Caco-2 (cell line): Measurements from ENCODE around the gene IL4I1. TPM values are rescaled to one million over a fixed set of nuclear protein-coding genes. Genes with fewer than 3 reads are reported as not detected.

Source experiments
- BruUV-seq: library from RNA; stranded (reverse); fragments of 400-500 nt; replicated peaks from 2 replicates; lab custom pipeline; 2021; lab: Mats Ljungman, UMichigan
- CTCF ChIA-PET: fragments of 300-600 bp; sonication (Branson Sonifier 250); formaldehyde crosslinking; loops from one replicate; lab custom pipeline; 2022; ENCODE audit warnings: antibody characterized with exemption; lab: Charles Lee
- POLR2A ChIA-PET: fragments of 300-600 bp; sonication (Branson Sonifier 250); formaldehyde crosslinking; loops from one replicate; lab custom pipeline; 2022; ENCODE audit warnings: antibody characterized with exemption; lab: Charles Lee
- DNase-seq, 2 experiments: peaks; one replicate each; pipeline versions ENCODE4 v3.0.0 to v3.0.0-alpha.2; 2020 to 2022
- H3K27me3 ChIP-seq: replicated peaks from 2 replicates; pipeline ENCODE4 v1.6.0; 2011; ENCODE audit warnings: low read length; ENCODE audit not compliant: control insufficient read depth, insufficient read depth
- H3K36me3 ChIP-seq: 2 replicates; pipeline ENCODE4 v1.5.1; 2011; ENCODE audit warnings: low read length; ENCODE audit not compliant: control insufficient read depth, insufficient read depth
- H3K4me1 ChIP-seq: fragments of 250-450 bp; sonication (Bioruptor Pico); 2 replicates; pipeline ENCODE4 v1.5.1; 2020; ENCODE audit warnings: mild to moderate bottlenecking
- H3K4me3 ChIP-seq: 2 replicates; pipeline ENCODE4 v1.5.1; 2011; ENCODE audit warnings: low read depth, mild to moderate bottlenecking, control low read depth, low read length
- H3K9me3 ChIP-seq: fragments of 250-450 bp; sonication (Bioruptor Pico); 2 replicates; pipeline ENCODE4 v1.5.1; 2020; ENCODE audit warnings: mild to moderate bottlenecking, moderate library complexity
- H3K27ac Mint-ChIP-seq: one replicate; pipeline ENCODE4 v1.8.0; 2022; ENCODE audit warnings: mixed read lengths; ENCODE audit not compliant: unreplicated experiment
- H3K27me3 Mint-ChIP-seq: one replicate; pipeline ENCODE4 v1.8.0; 2022; ENCODE audit warnings: mixed read lengths; ENCODE audit not compliant: insufficient read depth, unreplicated experiment
- H3K36me3 Mint-ChIP-seq: one replicate; pipeline ENCODE4 v1.8.0; 2022; ENCODE audit warnings: mild to moderate bottlenecking, mixed read lengths; ENCODE audit not compliant: insufficient read depth, unreplicated experiment
- H3K4me1 Mint-ChIP-seq: one replicate; pipeline ENCODE4 v1.8.0; 2022; ENCODE audit warnings: low read depth, mixed read lengths; ENCODE audit not compliant: unreplicated experiment
- H3K4me3 Mint-ChIP-seq: one replicate; pipeline ENCODE4 v1.8.0; 2022; ENCODE audit warnings: mild to moderate bottlenecking, moderate library complexity, mixed read lengths; ENCODE audit not compliant: unreplicated experiment
- H3K9me3 Mint-ChIP-seq: one replicate; pipeline ENCODE4 v1.8.0; 2022; ENCODE audit warnings: mixed read lengths; ENCODE audit not compliant: unreplicated experiment
- CTCF ChIP-seq, 2 experiments: fragments of 200-600 bp in 1 of 2; IDR thresholded peaks; 1 replicate in 1 of 2; 2 replicates in 1 of 2; pipeline versions ENCODE4 v1.5.1 to v1.8.0; 2011 to 2022; ENCODE audit warnings: antibody characterized with exemption in 1 of 2, control low read depth in 1 of 2, inconsistent platforms in 1 of 2, low read depth in 1 of 2, low read length in 1 of 2, mild to moderate bottlenecking in 1 of 2, moderate library complexity in 1 of 2; ENCODE audit not compliant: insufficient read depth in 1 of 2, severe bottlenecking in 1 of 2, unreplicated experiment in 1 of 2
- intact Hi-C: fragments of 100-400 bp; cut with micrococcal nuclease; formaldehyde crosslinking; loops from one replicate; pipeline ENCODE4 v1.10.0; 2022; ENCODE audit not compliant: unreplicated experiment
- total RNA-seq: library from RNA; stranded (reverse); gene quantifications from 2 replicates; pipeline ENCODE4 v1.2.3, GENCODE V29; 2022

Gene IL4I1
- total RNA-seq, 1 experiment from 2014 or later, result 0.61 TPM

- H3K27me3 ChIP-seq, result no peaks in the 10 kb centered on the region
- ChIA-PET POLR2A (interaction anchor here (1.6 kb wide), 1 partner anchor 20 kb away, joined by 7 read pairs; no protein-coding TSS in a partner anchor), CTCF (no interaction called here)
- H3K9me3 Mint-ChIP-seq, result no peaks in the 10 kb centered on the region
- H3K4me1 Mint-ChIP-seq, result no peaks in the 10 kb centered on the region
- intact Hi-C loops, result no loop called here
- H3K9me3 ChIP-seq, result no peaks in the 10 kb centered on the region
- peaks cover 53% of the 10 kb centered on the region for H3K36me3 Mint-ChIP-seq
- H3K36me3 ChIP-seq, result no peaks in the 10 kb centered on the region
- peak overlapping the region; percentile 85 for H3K27ac Mint-ChIP-seq
- H3K27me3 Mint-ChIP-seq, result peaks cover 3% of the 10 kb centered on the region
- peaks cover 12% of the 10 kb centered on the region for H3K4me1 ChIP-seq
- peak overlapping the region; percentile 89 for H3K4me3 Mint-ChIP-seq
- DNase-seq, result peak in 1 of 2 experiments; percentile 30
- BruUV-seq, result no TSS peak
- peak overlapping the region; percentile 86; the same call in 1 of the 2 replicates for H3K4me3 ChIP-seq
- TF ChIP-seq CTCF (IDR thresholded peaks at IDR 0.05; ENCODE audit: insufficient read depth in 1 of 2, low read depth in 1 of 2, low read length in 1 of 2, severe bottlenecking in 1 of 2, unreplicated experiment in 1 of 2), result no peak
Measured at GRCh38 chr19:49889038-49889686, 7.5 kb downstream of the IL4I1 start.

- POLR2A ChIA-PET, result no interaction called here
- Mint-ChIP-seq H3K9me3 (no peaks in the 10 kb centered on the region), H3K36me3 (peaks cover 53% of the 10 kb centered on the region), H3K4me3 (peak overlapping the region; percentile 89), H3K4me1 (no peaks in the 10 kb centered on the region), H3K27ac (no peak overlapping the region), H3K27me3 (peaks cover 3% of the 10 kb centered on the region)
- no peaks in the 10 kb centered on the region for H3K27me3 ChIP-seq
- no peaks in the 10 kb centered on the region for H3K9me3 ChIP-seq
- H3K4me3 ChIP-seq, result no peak overlapping the region
- no peak for TF ChIP-seq CTCF (IDR thresholded peaks at IDR 0.05; ENCODE audit: insufficient read depth in 1 of 2, low read depth in 1 of 2, low read length in 1 of 2, severe bottlenecking in 1 of 2, unreplicated experiment in 1 of 2)
- no TSS peak for BruUV-seq
- intact Hi-C loops, result no loop called here
- CTCF ChIA-PET, result no interaction called here
- no peaks in the 10 kb centered on the region; the same call in 1 of the 2 replicates for H3K36me3 ChIP-seq
- peaks cover 12% of the 10 kb centered on the region for H3K4me1 ChIP-seq
- peak in 1 of 2 experiments; percentile 27 for DNase-seq
Measured at GRCh38 chr19:49888510-49888824, 8.2 kb downstream of the IL4I1 start.

- BruUV-seq, result no TSS peak
- peaks cover 2% of the 10 kb centered on the region; the same call in 1 of the 2 replicates for H3K36me3 ChIP-seq
- H3K9me3 ChIP-seq, result 0 out of 2 replicates have a peak, but pooled peaks cover 2% of the 10 kb centered on the region
- Mint-ChIP-seq H3K36me3 (peaks cover 53% of the 10 kb centered on the region), H3K9me3 (no peaks in the 10 kb centered on the region), H3K27ac (no peak overlapping the region), H3K4me3 (no peak overlapping the region), H3K27me3 (peaks cover 2% of the 10 kb centered on the region), H3K4me1 (no peaks in the 10 kb centered on the region)
- H3K4me1 ChIP-seq, result peaks cover 12% of the 10 kb centered on the region
- ChIA-PET POLR2A (no interaction called here), CTCF (no interaction called here)
- intact Hi-C loops, result no loop called here
- no peak overlapping the region for H3K4me3 ChIP-seq
- DNase-seq, result peak in 1 of 2 experiments; percentile 37
- no peaks in the 10 kb centered on the region for H3K27me3 ChIP-seq
- TF ChIP-seq CTCF (IDR thresholded peaks at IDR 0.05; ENCODE audit: insufficient read depth in 1 of 2, low read depth in 1 of 2, low read length in 1 of 2, severe bottlenecking in 1 of 2, unreplicated experiment in 1 of 2), result no peak
Measured at GRCh38 chr19:49887665-49888509, 8.8 kb downstream of the IL4I1 start.
